Stimulated activated CD8-positive, alpha-beta memory T cell treated with anti-CD3 and anti-CD28 coated beads, Interleukin-7, amount 100 ng/mL, for 48 hours (primary cell): Measurements from ENCODE around the gene MRGPRE.

Experiments used
- DNase-seq, 2 donors: peaks; one replicate each; pipeline ENCODE4 v3.0.0-alpha.2; 2020; ENCODE audit warnings: low read depth in 1 of 2; ENCODE audit errors: extremely low read depth in 1 of 2

Gene MRGPRE

GRCh38 chr11:3197044-3197695, 35.0 kb downstream of the MRGPRE start:
- no peak for DNase-seq

GRCh38 chr11:3196161-3197043, 35.8 kb downstream of the MRGPRE start:
- DNase-seq = no peak

- no peak for DNase-seq
These were observed 36.7 kb downstream of the MRGPRE start for GRCh38 chr11:3195251-3196160.

GRCh38 chr11:3194016-3194816, 38.0 kb downstream of the MRGPRE start:
- no peak for DNase-seq

GRCh38 chr11:3193373-3194015, 38.7 kb downstream of the MRGPRE start:
- DNase-seq = no peak

- no peak for DNase-seq
These were observed 39.5 kb downstream of the MRGPRE start for GRCh38 chr11:3192511-3193372.

GRCh38 chr11:3191586-3192324, 40.5 kb downstream of the MRGPRE start:
- DNase-seq = no peak

- DNase-seq = no peak
These were observed 41.6 kb downstream of the MRGPRE start for GRCh38 chr11:3190600-3190999.

- DNase-seq = no peak
These were observed 42.2 kb downstream of the MRGPRE start for GRCh38 chr11:3189886-3190583.

- no peak for DNase-seq
These were observed 42.9 kb downstream of the MRGPRE start for GRCh38 chr11:3189196-3189843.

GRCh38 chr11:3188496-3189195, 43.6 kb downstream of the MRGPRE start:
- no peak for DNase-seq

- DNase-seq = no peak
These were observed 45.9 kb downstream of the MRGPRE start for GRCh38 chr11:3186166-3186953.

- DNase-seq = no peak
These were observed 47.4 kb downstream of the MRGPRE start for GRCh38 chr11:3184732-3185347.

GRCh38 chr11:3183523-3183922, 48.7 kb downstream of the MRGPRE start:
- no peak for DNase-seq

GRCh38 chr11:3182462-3182852, 49.8 kb downstream of the MRGPRE start:
- DNase-seq = no peak
